ENCODE measurements around the gene ANKDD1B. TPM values are rescaled to one million over a fixed set of nuclear protein-coding genes. Genes with fewer than 3 reads are reported as not detected.

ANKDD1B gene
- total RNA-seq, 1 experiment from 2014 or later, result 0.52 TPM

- Histone ChIP-seq H3K9ac (ENCODE audit: low read length) (no peak overlapping the region), H3K9me3 (ENCODE audit: low read length) (no peaks in the 10 kb centered on the region), H3K4me3 (ENCODE audit: low read length) (no peak overlapping the region), H3K9me2 (replicated peaks; ENCODE audit: insufficient read depth, low read length) (no peaks in the 10 kb centered on the region), H3K27ac (ENCODE audit: low read length) (no peak overlapping the region), H3K79me2 (ENCODE audit: low read length) (no peaks in the 10 kb centered on the region), H4K20me1 (ENCODE audit: insufficient read depth, low read depth, low read length) (no peaks in the 10 kb centered on the region), H3K4me2 (ENCODE audit: low read depth, low read length, poor library complexity, severe bottlenecking) (no peak overlapping the region), H3K36me3 (ENCODE audit: insufficient read depth, low read length) (no peaks in the 10 kb centered on the region), H3K27me3 (ENCODE audit: low read length) (no peaks in the 10 kb centered on the region), H2AFZ (ENCODE audit: low read length) (no peak overlapping the region), H3K4me1 (ENCODE audit: low read length) (no peaks in the 10 kb centered on the region)
- DNase-seq, result no peak
Observed at GRCh38 chr5:75617736-75618352, 6.6 kb downstream of the ANKDD1B start.

DNA sequence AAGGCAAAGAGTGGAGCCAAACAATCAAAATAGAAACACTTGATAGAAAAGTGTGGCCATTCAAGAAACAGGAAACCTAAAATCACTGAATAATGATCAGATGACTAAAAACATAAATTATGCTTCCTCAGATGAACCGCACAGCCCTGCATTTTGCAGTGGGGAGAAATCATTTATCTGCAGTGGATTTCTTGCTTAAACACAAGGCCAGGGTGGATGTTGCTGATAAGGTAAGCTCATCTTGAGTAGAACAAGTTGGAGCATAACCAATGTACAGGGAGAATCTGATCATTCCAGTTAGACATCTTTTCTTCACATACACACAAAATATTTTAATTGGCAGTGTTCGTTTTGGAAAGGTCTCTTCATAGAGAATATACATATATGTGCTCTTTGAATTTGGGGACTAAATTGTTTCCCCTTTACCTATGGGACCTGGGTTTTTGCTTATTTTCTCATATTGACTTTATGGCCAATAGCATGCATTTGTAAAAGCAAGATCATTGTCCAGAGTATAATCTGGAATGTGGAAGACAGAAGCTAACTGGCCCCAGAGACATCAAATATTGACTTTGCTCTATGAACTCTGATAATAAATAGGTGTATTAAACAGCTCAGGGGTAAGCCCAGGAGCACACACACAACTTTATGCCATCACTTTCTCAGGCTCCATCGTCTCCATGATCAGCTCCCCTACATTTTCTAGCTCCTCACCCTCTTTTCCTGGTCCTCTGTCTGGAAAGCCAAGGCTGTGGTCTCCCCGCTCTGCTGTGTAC, 9.1 kb downstream of the ANKDD1B start:
- H4K20me1 ChIP-seq (ENCODE audit: insufficient read depth, low read depth, low read length), result no peaks in the 10 kb centered on the region
- no peak for DNase-seq
- no peak overlapping the region for H3K4me3 ChIP-seq (ENCODE audit: low read length)
- no peak overlapping the region for H2AFZ ChIP-seq (ENCODE audit: low read length)
- H3K9me3 ChIP-seq (ENCODE audit: low read length), result no peaks in the 10 kb centered on the region
- H3K27me3 ChIP-seq (ENCODE audit: low read length), result no peaks in the 10 kb centered on the region
- no peak overlapping the region for H3K27ac ChIP-seq (ENCODE audit: low read length)
- no peaks in the 10 kb centered on the region for H3K36me3 ChIP-seq (ENCODE audit: insufficient read depth, low read length)
- no peaks in the 10 kb centered on the region for H3K79me2 ChIP-seq (ENCODE audit: low read length)
- no peaks in the 10 kb centered on the region for H3K4me1 ChIP-seq (ENCODE audit: low read length)
- H3K4me2 ChIP-seq (ENCODE audit: low read depth, low read length, poor library complexity, severe bottlenecking), result no peak overlapping the region
- H3K9ac ChIP-seq (ENCODE audit: low read length), result no peak overlapping the region
- H3K9me2 ChIP-seq (replicated peaks; ENCODE audit: insufficient read depth, low read length), result no peaks in the 10 kb centered on the region

GRCh38 chr5:75622564-75622963, 11.3 kb downstream of the ANKDD1B start:
- Histone ChIP-seq H3K4me1 (ENCODE audit: low read length) (peaks cover 5% of the 10 kb centered on the region), H3K9ac (ENCODE audit: low read length) (no peak overlapping the region), H2AFZ (ENCODE audit: low read length) (no peak overlapping the region), H3K9me2 (replicated peaks; ENCODE audit: insufficient read depth, low read length) (no peaks in the 10 kb centered on the region), H4K20me1 (ENCODE audit: insufficient read depth, low read depth, low read length) (no peaks in the 10 kb centered on the region), H3K4me2 (ENCODE audit: low read depth, low read length, poor library complexity, severe bottlenecking) (no peak overlapping the region), H3K4me3 (ENCODE audit: low read length) (no peak overlapping the region), H3K79me2 (ENCODE audit: low read length) (no peaks in the 10 kb centered on the region), H3K27ac (ENCODE audit: low read length) (no peak overlapping the region), H3K9me3 (ENCODE audit: low read length) (no peaks in the 10 kb centered on the region), H3K36me3 (ENCODE audit: insufficient read depth, low read length) (no peaks in the 10 kb centered on the region), H3K27me3 (ENCODE audit: low read length) (no peaks in the 10 kb centered on the region)
- DNase-seq, result no peak

GRCh38 chr5:75623846-75624245, 12.6 kb downstream of the ANKDD1B start:
- Histone ChIP-seq H3K9me2 (replicated peaks; ENCODE audit: insufficient read depth, low read length) (no peaks in the 10 kb centered on the region; the same call in 1 of the 2 replicates), H3K79me2 (ENCODE audit: low read length) (no peaks in the 10 kb centered on the region), H2AFZ (ENCODE audit: low read length) (no peak overlapping the region), H4K20me1 (ENCODE audit: insufficient read depth, low read depth, low read length) (no peaks in the 10 kb centered on the region), H3K27me3 (ENCODE audit: low read length) (no peaks in the 10 kb centered on the region), H3K9ac (ENCODE audit: low read length) (no peak overlapping the region), H3K4me3 (ENCODE audit: low read length) (no peak overlapping the region), H3K4me2 (ENCODE audit: low read depth, low read length, poor library complexity, severe bottlenecking) (no peak overlapping the region), H3K9me3 (ENCODE audit: low read length) (no peaks in the 10 kb centered on the region), H3K4me1 (ENCODE audit: low read length) (peaks cover 5% of the 10 kb centered on the region), H3K27ac (ENCODE audit: low read length) (no peak overlapping the region), H3K36me3 (ENCODE audit: insufficient read depth, low read length) (no peaks in the 10 kb centered on the region)
- no peak for DNase-seq

GRCh38 chr5:75626959-75627358, 15.7 kb downstream of the ANKDD1B start:
- H3K9me3 ChIP-seq (ENCODE audit: low read length), result no peaks in the 10 kb centered on the region
- no peak overlapping the region for H3K4me2 ChIP-seq (ENCODE audit: low read depth, low read length, poor library complexity, severe bottlenecking)

DNA sequence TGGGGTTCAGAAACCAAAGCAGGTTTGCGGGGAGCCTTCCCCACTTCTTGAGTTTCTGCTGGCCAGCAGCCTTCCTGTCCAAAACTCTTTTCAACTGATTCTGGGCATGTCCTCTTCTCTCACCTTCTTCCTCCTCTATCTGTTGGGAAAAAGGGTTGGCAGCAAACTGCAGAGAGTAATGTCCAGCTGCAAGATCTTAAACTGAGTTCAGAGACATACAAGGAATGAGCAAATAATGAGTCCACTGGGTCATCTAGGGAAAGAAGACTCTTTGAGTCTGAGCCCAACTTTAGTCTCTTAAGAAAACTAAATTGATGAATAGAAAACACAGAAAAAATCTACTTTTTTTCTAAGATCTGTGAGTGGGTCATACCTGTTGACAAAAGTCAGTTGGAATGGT, 16.5 kb downstream of the ANKDD1B start:
- Histone ChIP-seq H4K20me1 (ENCODE audit: insufficient read depth, low read depth, low read length) (no peaks in the 10 kb centered on the region), H3K4me1 (ENCODE audit: low read length) (peaks cover 5% of the 10 kb centered on the region), H3K4me2 (ENCODE audit: low read depth, low read length, poor library complexity, severe bottlenecking) (no peak overlapping the region), H3K4me3 (ENCODE audit: low read length) (no peak overlapping the region), H3K9me3 (ENCODE audit: low read length) (no peaks in the 10 kb centered on the region), H3K36me3 (ENCODE audit: insufficient read depth, low read length) (no peaks in the 10 kb centered on the region), H2AFZ (ENCODE audit: low read length) (no peak overlapping the region), H3K79me2 (ENCODE audit: low read length) (no peaks in the 10 kb centered on the region), H3K27ac (ENCODE audit: low read length) (no peak overlapping the region), H3K9ac (ENCODE audit: low read length) (no peak overlapping the region), H3K27me3 (ENCODE audit: low read length) (no peaks in the 10 kb centered on the region), H3K9me2 (replicated peaks; ENCODE audit: insufficient read depth, low read length) (no peaks in the 10 kb centered on the region; the same call in 1 of the 2 replicates)
- no peak for DNase-seq

More at GRCh38 chr5:75626959-75627358, 15.7 kb downstream of the ANKDD1B start:
- Histone ChIP-seq H4K20me1 (ENCODE audit: insufficient read depth, low read depth, low read length) (no peaks in the 10 kb centered on the region), H3K9ac (ENCODE audit: low read length) (no peak overlapping the region), H3K4me1 (ENCODE audit: low read length) (peaks cover 5% of the 10 kb centered on the region), H3K27me3 (ENCODE audit: low read length) (no peaks in the 10 kb centered on the region), H3K4me3 (ENCODE audit: low read length) (no peak overlapping the region), H3K79me2 (ENCODE audit: low read length) (no peaks in the 10 kb centered on the region), H3K9me2 (replicated peaks; ENCODE audit: insufficient read depth, low read length) (no peaks in the 10 kb centered on the region; the same call in 1 of the 2 replicates), H3K36me3 (ENCODE audit: insufficient read depth, low read length) (no peaks in the 10 kb centered on the region), H2AFZ (ENCODE audit: low read length) (no peak overlapping the region), H3K27ac (ENCODE audit: low read length) (no peak overlapping the region)
- DNase-seq, result no peak

- Histone ChIP-seq H3K79me2 (ENCODE audit: low read length) (no peaks in the 10 kb centered on the region), H3K9ac (ENCODE audit: low read length) (no peak overlapping the region), H3K27me3 (ENCODE audit: low read length) (no peaks in the 10 kb centered on the region), H3K4me2 (ENCODE audit: low read depth, low read length, poor library complexity, severe bottlenecking) (no peak overlapping the region), H3K27ac (ENCODE audit: low read length) (no peak overlapping the region), H2AFZ (ENCODE audit: low read length) (no peak overlapping the region), H3K4me1 (ENCODE audit: low read length) (peaks cover 5% of the 10 kb centered on the region), H3K9me3 (ENCODE audit: low read length) (no peaks in the 10 kb centered on the region), H4K20me1 (ENCODE audit: insufficient read depth, low read depth, low read length) (no peaks in the 10 kb centered on the region), H3K9me2 (replicated peaks; ENCODE audit: insufficient read depth, low read length) (no peaks in the 10 kb centered on the region; the same call in 1 of the 2 replicates), H3K4me3 (ENCODE audit: low read length) (no peak overlapping the region), H3K36me3 (ENCODE audit: insufficient read depth, low read length) (no peaks in the 10 kb centered on the region)
- DNase-seq, result no peak
Observed at GRCh38 chr5:75630875-75631274, 19.6 kb downstream of the ANKDD1B start.

- DNase-seq, result no peak
- no peaks in the 10 kb centered on the region; the same call in 1 of the 2 replicates for H3K9me2 ChIP-seq (replicated peaks; ENCODE audit: insufficient read depth, low read length)
- no peak overlapping the region for H3K9ac ChIP-seq (ENCODE audit: low read length)
- no peaks in the 10 kb centered on the region for H3K36me3 ChIP-seq (ENCODE audit: insufficient read depth, low read length)
- no peak overlapping the region for H3K4me3 ChIP-seq (ENCODE audit: low read length)
- H2AFZ ChIP-seq (ENCODE audit: low read length), result no peak overlapping the region
- H4K20me1 ChIP-seq (ENCODE audit: insufficient read depth, low read depth, low read length), result no peaks in the 10 kb centered on the region
- no peak overlapping the region for H3K4me2 ChIP-seq (ENCODE audit: low read depth, low read length, poor library complexity, severe bottlenecking)
- no peak overlapping the region for H3K27ac ChIP-seq (ENCODE audit: low read length)
- H3K4me1 ChIP-seq (ENCODE audit: low read length), result peaks cover under 1% of the 10 kb centered on the region
- H3K79me2 ChIP-seq (ENCODE audit: low read length), result no peaks in the 10 kb centered on the region
- no peaks in the 10 kb centered on the region for H3K9me3 ChIP-seq (ENCODE audit: low read length)
- no peaks in the 10 kb centered on the region for H3K27me3 ChIP-seq (ENCODE audit: low read length)
Observed at GRCh38 chr5:75632321-75632720, 21.1 kb downstream of the ANKDD1B start.

All from Karpas-422 (cell line).